SK-N-SH (cell line): ENCODE data around the gene SAMD8. TPM values are rescaled to one million over a fixed set of nuclear protein-coding genes. Genes with fewer than 3 reads are reported as not detected.

Experiments used
- CTCF ChIA-PET: fragments of 300-600, 350-600 bp; formaldehyde crosslinking; extraction: SDS; loops from one replicate; lab custom pipeline; 2021; lab: Yijun Ruan, JAX
- POLR2A ChIA-PET: fragments of 350-600 bp; sonication (Branson Sonifier 250); formaldehyde crosslinking; extraction: SDS; loops from one replicate; lab custom pipeline; 2020; ENCODE audit warnings: antibody characterized with exemption, inconsistent platforms; lab: Yijun Ruan, JAX
- DNase-seq: peaks from one replicate; pipeline ENCODE4 v3.0.0; 2012
- H2AFZ ChIP-seq: fragments of 200-600 bp; sonication (generic); 2 replicates; pipeline ENCODE4 v1.8.1; 2016; ENCODE audit warnings: antibody characterized with exemption, mild to moderate bottlenecking, low read depth
- H3F3A ChIP-seq: fragments of 200-600 bp; sonication (generic); replicated peaks from 2 replicates; pipeline ENCODE3; 2016; ENCODE audit warnings: antibody characterized with exemption, mild to moderate bottlenecking; ENCODE audit not compliant: insufficient read depth
- H3K27ac ChIP-seq, 2 experiments: fragments of 200-500 bp in 1 of 2; fragments of 200-600 bp in 1 of 2; sonication (Bioruptor generic) in 1 of 2; sonication (generic), shearing (Covaris generic) in 1 of 2; 2 replicates each; pipeline versions ENCODE4 v1.5.1 to v1.6.1; 2014 to 2016; ENCODE audit warnings: low read depth in 2 of 2, inconsistent platforms in 1 of 2, low read length in 1 of 2, mild to moderate bottlenecking in 1 of 2, mixed read lengths in 1 of 2
- H3K27me3 ChIP-seq: fragments of 200-600 bp; sonication (generic), shearing (Covaris generic); 2 replicates; pipeline ENCODE4 v1.6.1; 2016; ENCODE audit warnings: mixed run types; ENCODE audit not compliant: insufficient read depth
- H3K36me3 ChIP-seq, 2 experiments: fragments of 200-500 bp in 1 of 2; fragments of 200-600 bp in 1 of 2; sonication (Bioruptor generic) in 1 of 2; sonication (generic) in 1 of 2; replicated peaks in 1 of 2; 2 replicates each; pipeline versions ENCODE3 to v1.5.1; 2014 to 2016; ENCODE audit warnings: low read length in 1 of 2, mild to moderate bottlenecking in 1 of 2; ENCODE audit not compliant: insufficient read depth in 2 of 2, control insufficient read depth in 1 of 2
- H3K4me1 ChIP-seq, 2 experiments: fragments of 200-500 bp in 1 of 2; fragments of 200-600 bp in 1 of 2; sonication (Bioruptor generic) in 1 of 2; sonication (generic), shearing (Covaris generic) in 1 of 2; 2 replicates each; pipeline versions ENCODE4 v1.5.1 to v1.6.1; 2014 to 2016; ENCODE audit warnings: low read depth in 1 of 2, low read length in 1 of 2, mixed run types in 1 of 2; ENCODE audit not compliant: insufficient read depth in 2 of 2, control insufficient read depth in 1 of 2
- H3K4me2 ChIP-seq: fragments of 200-600 bp; sonication (generic), shearing (Covaris generic); 2 replicates; pipeline ENCODE4 v1.6.1; 2017; ENCODE audit warnings: mixed run types
- H3K4me3 ChIP-seq, 2 experiments: fragments of 200-500 bp in 1 of 2; fragments of 200-600 bp in 1 of 2; sonication (Bioruptor generic) in 1 of 2; sonication (generic), shearing (Covaris generic) in 1 of 2; 2 replicates each; pipeline versions ENCODE4 v1.5.1 to v1.8.1; 2014 to 2016; ENCODE audit warnings: low read depth in 2 of 2, inconsistent platforms in 1 of 2, low read length in 1 of 2, mild to moderate bottlenecking in 1 of 2, mixed read lengths in 1 of 2, moderate library complexity in 1 of 2
- H3K79me2 ChIP-seq: fragments of 200-600 bp; sonication (generic); 2 replicates; pipeline ENCODE4 v1.8.1; 2017; ENCODE audit warnings: mild to moderate bottlenecking; ENCODE audit not compliant: insufficient read depth
- H3K9ac ChIP-seq: fragments of 200-600 bp; sonication (generic); 2 replicates; pipeline ENCODE4 v1.6.1; 2017; ENCODE audit warnings: mixed run types
- H3K9me2 ChIP-seq: fragments of 200-600 bp; sonication (generic); 2 replicates; pipeline ENCODE4 v1.6.1; 2017; ENCODE audit warnings: mixed run types
- H3K9me3 ChIP-seq: fragments of 200-600 bp; sonication (generic); 2 replicates; pipeline ENCODE4 v1.6.1; 2017; ENCODE audit warnings: mixed run types, mild to moderate bottlenecking, moderate library complexity
- H4K20me1 ChIP-seq: fragments of 200-600 bp; sonication (generic); 2 replicates; pipeline ENCODE4 v1.6.1; 2017; ENCODE audit warnings: mild to moderate bottlenecking, mixed run types; ENCODE audit not compliant: insufficient read depth
- CHD2 ChIP-seq: fragments of 150-350 bp; IDR thresholded peaks from 2 replicates; pipeline ENCODE4 v1.6.1; 2018; ENCODE audit warnings: low read length; ENCODE audit not compliant: partially characterized antibody
- EP300 ChIP-seq, 2 experiments: IDR thresholded peaks; 2 replicates each; pipeline versions ENCODE4 v1.4.0 to v1.6.1; 2012; ENCODE audit warnings: borderline replicate concordance in 1 of 2, low read depth in 1 of 2, low read length in 1 of 2
- FOSL2 ChIP-seq: IDR thresholded peaks from 2 replicates; pipeline ENCODE4 v1.4.0; 2012; ENCODE audit warnings: low read depth, mild to moderate bottlenecking, moderate library complexity, borderline replicate concordance
- JUND ChIP-seq: IDR thresholded peaks from 2 replicates; pipeline ENCODE4 v1.4.0; 2012
- MAX ChIP-seq: IDR thresholded peaks from 2 replicates; pipeline ENCODE4 v1.4.0; 2012; ENCODE audit warnings: low read depth
- MEF2A ChIP-seq: IDR thresholded peaks from 2 replicates; pipeline ENCODE4 v1.4.0; 2012; ENCODE audit warnings: low read depth, borderline replicate concordance
- NFIC ChIP-seq: IDR thresholded peaks from 2 replicates; pipeline ENCODE4 v1.4.0; 2012; ENCODE audit warnings: borderline replicate concordance
- NRF1 ChIP-seq: IDR thresholded peaks from 2 replicates; pipeline ENCODE4 v1.6.1; 2012; ENCODE audit warnings: low read depth, mild to moderate bottlenecking, low read length
- PBX3 ChIP-seq: IDR thresholded peaks from 2 replicates; pipeline ENCODE4; 2012
- POLR2AphosphoS5 ChIP-seq: IDR thresholded peaks from 2 replicates; pipeline ENCODE4 v1.6.1; 2012; ENCODE audit warnings: low read depth, low read length
- RAD21 ChIP-seq: IDR thresholded peaks from 2 replicates; pipeline ENCODE4 v1.6.1; 2012; ENCODE audit warnings: mild to moderate bottlenecking, low read length
- RCOR1 ChIP-seq: fragments of 150-350 bp; IDR thresholded peaks from 2 replicates; pipeline ENCODE4 v1.6.1; 2017; ENCODE audit warnings: antibody characterized with exemption, low read length
- REST ChIP-seq: IDR thresholded peaks from 2 replicates; pipeline ENCODE4 v1.6.1; 2012; ENCODE audit warnings: mild to moderate bottlenecking, low read depth, low read length, moderate library complexity
- RFX5 ChIP-seq: IDR thresholded peaks from 2 replicates; pipeline ENCODE4 v1.6.1; 2012; ENCODE audit warnings: mild to moderate bottlenecking, improper control_type of control experiment, low read length
- SMC3 ChIP-seq: IDR thresholded peaks from 2 replicates; pipeline ENCODE4 v1.6.1; 2012; ENCODE audit warnings: low read depth, low read length, improper control_type of control experiment
- USF1 ChIP-seq: IDR thresholded peaks from 2 replicates; pipeline ENCODE4 v1.4.0; 2012; ENCODE audit warnings: low read depth, borderline replicate concordance
- WGBS: methylation state at CpG from one replicate; pipeline ENCODE4 v1.1.6; 2017; ENCODE audit warnings: low lambda C conversion rate; 5-methylcytosine and 5-hydroxymethylcytosine counted together
- polyA plus RNA-seq, 3 experiments: library from polyadenylated mRNA; depleted of rRNA; stranded (reverse); fragments of >200 nt; gene quantifications; 2 replicates each; pipeline ENCODE4 v1.2.3, GENCODE V29; 2012

The SAMD8 gene
- polyA plus RNA-seq, 1 of the 3 experiments (the other 2 are of a cell fraction) = 9.7 TPM

GRCh38 chr10:75089634-75090033 lies 21.8 kb upstream of the SAMD8 start:
- Histone ChIP-seq H4K20me1 (no peaks in the 10 kb centered on the region), H3K4me3 (no peak overlapping the region), H2AFZ (no peak overlapping the region), H3K27ac (no peak overlapping the region), H3K4me1 (peaks cover 0 to 2% of the 10 kb centered on the region in 2 experiments; a peak in 1 of 4 replicates), H3F3A (no peaks in the 10 kb centered on the region), H3K36me3 (no peaks in the 10 kb centered on the region), H3K27me3 (no peaks in the 10 kb centered on the region), H3K9me2 (no peaks in the 10 kb centered on the region), H3K4me2 (no peak overlapping the region), H3K79me2 (no peaks in the 10 kb centered on the region), H3K9ac (no peak overlapping the region), H3K9me3 (no peaks in the 10 kb centered on the region)
- 78% methylated on average over 2 of the region's 6 CpGs for WGBS
- TF ChIP-seq RFX5 (no peak), FOSL2 (no peak), REST (no peak), SMC3 (no peak), POLR2AphosphoS5 (no peak), JUND (no peak), USF1 (no peak), RCOR1 (no peak), RAD21 (no peak), CHD2 (no peak), MEF2A (no peak)
- POLR2A ChIA-PET = no interaction called here
- CTCF ChIA-PET = interaction anchor here (1.3 kb wide), 1 partner anchor 845 kb away, joined by 5 read pairs; no protein-coding TSS in a partner anchor
- DNase-seq = no peak

GRCh38 chr10:75091146-75091545 lies 20.3 kb upstream of the SAMD8 start:
- Histone ChIP-seq H4K20me1 (no peaks in the 10 kb centered on the region), H2AFZ (no peak overlapping the region), H3K27ac (no peak overlapping the region), H3K79me2 (no peaks in the 10 kb centered on the region), H3K27me3 (no peaks in the 10 kb centered on the region), H3K36me3 (no peaks in the 10 kb centered on the region), H3K4me3 (no peak overlapping the region), H3K4me1 (no peaks in the 10 kb centered on the region), H3K9me3 (no peaks in the 10 kb centered on the region), H3K9me2 (no peaks in the 10 kb centered on the region), H3F3A (no peaks in the 10 kb centered on the region), H3K9ac (no peak overlapping the region), H3K4me2 (no peak overlapping the region)
- TF ChIP-seq PBX3 (no peak), EP300 (IDR thresholded peaks at IDR 0.05; ENCODE audit: borderline replicate concordance in 1 of 2, low read depth in 1 of 2, low read length in 1 of 2) (no peak), RFX5 (no peak), NFIC (peak; percentile 27; the same call in 1 of the 2 replicates), MAX (no peak), MEF2A (no peak), NRF1 (no peak)
- WGBS = 71% methylated on average over 3 of the region's 3 CpGs
- no peak for DNase-seq
- ChIA-PET POLR2A (no interaction called here), CTCF (interaction anchor here (1.2 to 1.5 kb wide), 2 partner anchors 9 to 847 kb away, joined by 4 to 6 read pairs; no protein-coding TSS in a partner anchor)
